Limb (tissue), 2 donors: ENCODE data around the gene TGFBR3.
"Not testable (repeated sequence)": the region's sequence is repeated elsewhere in the genome, so short reads cannot be mapped to it uniquely, and the experiment has no call there.

ENCODE experiments used
- DNase-seq, 2 donors: peaks; one replicate each; pipeline ENCODE4 v3.0.0-alpha.2; 2016; ENCODE audit errors: extremely low spot score in 2 of 2

TGFBR3 gene

GRCh38 chr1:91884459-91885212 is 1.3 kb downstream of the TGFBR3 start:
- DNase-seq: peak in 1 of 2 donors; percentile 49

GRCh38 chr1:91883470-91883869 is 2.5 kb downstream of the TGFBR3 start:
- peak in 1 of 2 donors; percentile 78 for DNase-seq

- no peak for DNase-seq
Measured at GRCh38 chr1:91881280-91881679, 4.7 kb downstream of the TGFBR3 start.

GRCh38 chr1:91879733-91880132 is 6.2 kb downstream of the TGFBR3 start:
- no peak for DNase-seq

GRCh38 chr1:91877574-91878208 is 8.3 kb downstream of the TGFBR3 start:
- no peak for DNase-seq

- no peak for DNase-seq
Measured at GRCh38 chr1:91876781-91877573, 9.0 kb downstream of the TGFBR3 start.

GRCh38 chr1:91876040-91876470 is 9.9 kb downstream of the TGFBR3 start:
- no peak for DNase-seq

GRCh38 chr1:91874167-91874566 is 11.8 kb downstream of the TGFBR3 start:
- DNase-seq: no peak

- no peak for DNase-seq
Measured at GRCh38 chr1:91872559-91873081, 13.3 kb downstream of the TGFBR3 start.

- no peak for DNase-seq
Measured at GRCh38 chr1:91872000-91872399, 14.0 kb downstream of the TGFBR3 start.

- DNase-seq: no peak
Measured at GRCh38 chr1:91870322-91870721, 15.6 kb downstream of the TGFBR3 start.

GRCh38 chr1:91866425-91866824 is 19.5 kb downstream of the TGFBR3 start:
- no peak for DNase-seq

GRCh38 chr1:91864017-91864700 is 21.8 kb downstream of the TGFBR3 start:
- DNase-seq: no peak

- no peak for DNase-seq
Measured at GRCh38 chr1:91863498-91863897, 22.5 kb downstream of the TGFBR3 start.

GRCh38 chr1:91862120-91862519 is 23.8 kb downstream of the TGFBR3 start:
- no peak for DNase-seq

- DNase-seq: no peak
Measured at GRCh38 chr1:91857557-91858239, 28.3 kb downstream of the TGFBR3 start.

GRCh38 chr1:91856996-91857395 is 29.0 kb downstream of the TGFBR3 start:
- no peak for DNase-seq

GRCh38 chr1:91854852-91855534 is 31.0 kb downstream of the TGFBR3 start:
- no peak for DNase-seq

GRCh38 chr1:91853397-91853796 is 32.6 kb downstream of the TGFBR3 start:
- DNase-seq: no peak

- DNase-seq: not testable (repeated sequence)
Measured at GRCh38 chr1:91852011-91852410, 33.9 kb downstream of the TGFBR3 start.
